Measurements from ENCODE around the gene ATF5.

Gene ATF5, protein sequence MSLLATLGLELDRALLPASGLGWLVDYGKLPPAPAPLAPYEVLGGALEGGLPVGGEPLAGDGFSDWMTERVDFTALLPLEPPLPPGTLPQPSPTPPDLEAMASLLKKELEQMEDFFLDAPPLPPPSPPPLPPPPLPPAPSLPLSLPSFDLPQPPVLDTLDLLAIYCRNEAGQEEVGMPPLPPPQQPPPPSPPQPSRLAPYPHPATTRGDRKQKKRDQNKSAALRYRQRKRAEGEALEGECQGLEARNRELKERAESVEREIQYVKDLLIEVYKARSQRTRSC

GRCh38 chr19:49929121-49929610 is at the start of gene ATF5, which contains the start of gene NUP62:
Gene ATF5 (plus strand): TSS chr19:49929205. CDS start chr19:49930851, 1,646 bp downstream.
Gene NUP62 (minus strand): TSS chr19:49929504. CDS start chr19:49909807, 19,697 bp downstream.
- TF ChIP-seq, protein P1, sequence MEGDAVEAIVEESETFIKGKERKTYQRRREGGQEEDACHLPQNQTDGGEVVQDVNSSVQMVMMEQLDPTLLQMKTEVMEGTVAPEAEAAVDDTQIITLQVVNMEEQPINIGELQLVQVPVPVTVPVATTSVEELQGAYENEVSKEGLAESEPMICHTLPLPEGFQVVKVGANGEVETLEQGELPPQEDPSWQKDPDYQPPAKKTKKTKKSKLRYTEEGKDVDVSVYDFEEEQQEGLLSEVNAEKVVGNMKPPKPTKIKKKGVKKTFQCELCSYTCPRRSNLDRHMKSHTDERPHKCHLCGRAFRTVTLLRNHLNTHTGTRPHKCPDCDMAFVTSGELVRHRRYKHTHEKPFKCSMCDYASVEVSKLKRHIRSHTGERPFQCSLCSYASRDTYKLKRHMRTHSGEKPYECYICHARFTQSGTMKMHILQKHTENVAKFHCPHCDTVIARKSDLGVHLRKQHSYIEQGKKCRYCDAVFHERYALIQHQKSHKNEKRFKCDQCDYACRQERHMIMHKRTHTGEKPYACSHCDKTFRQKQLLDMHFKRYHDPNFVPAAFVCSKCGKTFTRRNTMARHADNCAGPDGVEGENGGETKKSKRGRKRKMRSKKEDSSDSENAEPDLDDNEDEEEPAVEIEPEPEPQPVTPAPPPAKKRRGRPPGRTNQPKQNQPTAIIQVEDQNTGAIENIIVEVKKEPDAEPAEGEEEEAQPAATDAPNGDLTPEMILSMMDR (IDR thresholded peaks at IDR 0.05; ENCODE audit: low read depth, low read length, missing control alignments), result no peak
- peak within 1 kb of the TSS; percentile 65 for H3K4me3 ChIP-seq (ENCODE audit: low read depth, low read length)
- in situ Hi-C loops (cut with HindIII; ENCODE audit: low sequenced_read_pairs), result no loop called here
- no peak for DNase-seq (ENCODE audit: low read depth)

- in situ Hi-C loops (cut with HindIII; ENCODE audit: low sequenced_read_pairs), result no loop called here
- no peak for DNase-seq (ENCODE audit: low read depth)
- TF ChIP-seq, protein P1 (IDR thresholded peaks at IDR 0.05; ENCODE audit: low read depth, low read length, missing control alignments), result no peak
- H3K4me3 ChIP-seq (ENCODE audit: low read depth, low read length), result no peak overlapping the region
Observed at GRCh38 chr19:49879243-49879963, 49.6 kb upstream of the ATF5 start.

GRCh38 chr19:49880162-49880869 is 48.7 kb upstream of the ATF5 start:
- in situ Hi-C loops (cut with HindIII; ENCODE audit: low sequenced_read_pairs), result no loop called here
- H3K4me3 ChIP-seq (ENCODE audit: low read depth, low read length), result no peak overlapping the region

DNA sequence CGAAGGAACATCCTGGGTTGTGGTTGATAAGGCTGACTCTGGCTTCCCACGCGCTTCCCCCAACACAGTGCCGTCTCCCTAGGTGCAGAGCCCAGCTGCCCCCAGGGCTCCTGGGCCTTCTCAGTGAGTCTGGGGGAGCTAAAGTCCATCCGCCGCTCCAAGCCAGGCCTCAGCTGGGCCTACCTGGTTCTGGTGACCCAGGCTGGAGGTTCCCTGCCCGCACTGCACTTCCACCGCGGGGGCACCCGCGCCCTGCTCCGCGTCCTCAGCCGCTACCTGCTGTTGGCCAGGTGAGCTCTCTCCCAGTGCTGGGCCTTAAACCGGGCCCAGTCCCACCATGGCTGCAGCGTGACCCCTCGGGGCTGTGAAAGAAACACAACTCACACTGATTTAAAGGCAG is 47.8 kb upstream of the ATF5 start:
- in situ Hi-C loops (cut with HindIII; ENCODE audit: low sequenced_read_pairs), result no loop called here
- no peak for DNase-seq (ENCODE audit: low read depth)
- TF ChIP-seq, protein P1 (IDR thresholded peaks at IDR 0.05; ENCODE audit: low read depth, low read length, missing control alignments), result no peak
- H3K4me3 ChIP-seq (ENCODE audit: low read depth, low read length), result no peak overlapping the region

More at GRCh38 chr19:49880162-49880869, 48.7 kb upstream of the ATF5 start:
- no peak for DNase-seq (ENCODE audit: low read depth)
- TF ChIP-seq, protein P1 (IDR thresholded peaks at IDR 0.05; ENCODE audit: low read depth, low read length, missing control alignments), result no peak

DNA sequence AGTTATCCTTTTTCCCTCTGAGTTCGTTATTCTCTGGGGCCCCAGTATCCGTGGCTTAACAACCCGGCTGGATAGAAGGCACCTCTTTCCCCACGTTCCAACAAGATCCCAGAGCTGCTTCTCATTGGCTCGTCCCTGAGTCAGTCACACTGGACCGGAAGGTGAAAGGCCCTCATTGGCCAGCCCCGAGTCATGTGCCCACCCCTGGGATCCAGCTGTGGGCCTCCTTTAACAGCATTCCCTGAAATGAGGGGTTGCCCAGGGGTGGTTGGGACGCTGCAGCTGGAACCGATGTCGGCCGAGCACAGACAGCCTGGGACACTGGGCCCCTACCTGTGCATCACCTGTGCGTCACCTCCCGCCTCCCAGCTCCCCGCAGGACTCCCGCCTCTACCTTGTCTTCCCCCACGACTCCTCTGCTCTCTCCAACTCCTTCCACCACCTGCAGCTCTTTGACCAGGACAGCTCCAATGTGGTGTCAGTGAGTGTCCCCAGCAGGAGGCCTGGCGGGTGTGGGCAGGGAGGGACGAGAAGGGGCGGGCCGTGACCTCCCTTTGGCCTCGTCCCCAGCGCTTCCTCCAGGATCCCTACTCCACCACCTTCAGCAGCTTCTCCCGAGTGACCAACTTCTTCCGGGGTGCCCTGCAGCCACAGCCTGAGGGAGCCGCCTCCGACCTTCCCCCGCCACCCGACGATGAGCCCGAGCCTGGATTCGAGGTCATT is 47.2 kb upstream of the ATF5 start:
- no peak for DNase-seq (ENCODE audit: low read depth)
- H3K4me3 ChIP-seq (ENCODE audit: low read depth, low read length), result no peak overlapping the region
- TF ChIP-seq, protein P1 (IDR thresholded peaks at IDR 0.05; ENCODE audit: low read depth, low read length, missing control alignments), result no peak
- in situ Hi-C loops (cut with HindIII; ENCODE audit: low sequenced_read_pairs), result no loop called here

DNA sequence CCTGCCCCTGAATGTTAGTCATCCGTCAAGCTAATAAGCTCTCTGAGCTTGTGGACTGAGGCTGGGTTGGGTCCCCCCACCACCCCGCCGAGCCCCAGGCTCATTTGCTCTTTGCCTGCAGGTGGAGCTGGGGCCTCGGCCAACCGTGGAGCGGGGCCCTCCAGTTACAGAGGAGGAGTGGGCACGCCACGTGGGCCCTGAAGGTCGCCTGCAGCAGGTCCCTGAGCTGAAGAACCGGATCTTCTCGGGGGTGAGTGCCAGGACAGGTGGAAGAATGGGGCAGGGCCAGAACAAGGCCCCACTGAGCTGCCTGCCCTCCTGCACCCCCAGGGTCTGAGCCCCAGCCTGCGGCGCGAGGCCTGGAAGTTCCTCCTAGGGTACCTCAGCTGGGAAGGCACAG is 46.4 kb upstream of the ATF5 start:
- TF ChIP-seq, protein P1 (IDR thresholded peaks at IDR 0.05; ENCODE audit: low read depth, low read length, missing control alignments), result no peak
- in situ Hi-C loops (cut with HindIII; ENCODE audit: low sequenced_read_pairs), result no loop called here
- no peak overlapping the region for H3K4me3 ChIP-seq (ENCODE audit: low read depth, low read length)
- DNase-seq (ENCODE audit: low read depth), result no peak
